HG03378 (cell line): ENCODE results near the gene CMC2.

ENCODE experiments used
- ATAC-seq: cut with Tn5 transposase; IDR thresholded peaks from one replicate; pipeline ENCODE4 v1.9.1; 2021; ENCODE audit warnings: mild to moderate bottlenecking, moderate library complexity; ENCODE audit not compliant: unreplicated experiment

The CMC2 gene

GRCh38 chr16:81003610-81004460 lies 2.9 kb downstream of the CMC2 start:
- ATAC-seq, result no peak

DNA sequence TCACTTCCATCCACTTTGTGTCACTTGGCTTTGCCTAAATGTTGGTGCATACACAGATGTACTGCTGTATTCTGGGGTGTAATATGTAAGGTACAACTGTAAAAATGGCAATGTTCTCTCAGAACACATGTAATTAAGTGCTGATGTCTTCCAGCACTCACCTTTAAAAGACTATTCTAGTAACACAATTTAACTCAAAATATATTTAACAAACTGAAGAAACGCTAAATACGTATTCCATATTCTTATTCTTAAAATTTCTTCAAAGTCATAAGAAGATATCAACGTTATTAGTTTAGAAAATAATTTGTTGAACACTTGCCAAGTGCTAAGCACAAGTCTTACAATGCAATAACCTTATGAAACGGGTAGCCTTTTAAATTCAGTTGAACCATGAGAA lies 3.6 kb downstream of the CMC2 start:
- ATAC-seq, result no peak

DNA sequence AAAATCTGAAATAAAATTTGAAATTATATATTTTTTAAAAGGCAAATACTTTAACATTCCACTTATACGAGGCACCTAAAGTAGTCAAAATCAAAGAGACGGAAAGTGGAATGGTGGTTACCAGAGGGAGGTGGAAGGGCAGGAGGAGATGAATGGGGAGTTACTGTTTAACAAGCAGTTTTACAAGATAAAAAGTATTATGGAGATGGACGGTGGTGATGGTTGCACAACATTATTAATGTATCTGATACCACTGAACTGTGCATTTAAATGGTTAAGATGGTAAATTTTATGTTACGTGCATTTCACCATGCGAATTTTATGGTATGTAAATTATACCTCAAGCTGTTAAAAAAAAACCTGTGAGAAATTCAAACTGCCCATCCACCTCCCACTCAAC lies 5.4 kb downstream of the CMC2 start:
- no peak for ATAC-seq

GRCh38 chr16:81000873-81001272 lies 5.8 kb downstream of the CMC2 start:
- ATAC-seq, result no peak

DNA sequence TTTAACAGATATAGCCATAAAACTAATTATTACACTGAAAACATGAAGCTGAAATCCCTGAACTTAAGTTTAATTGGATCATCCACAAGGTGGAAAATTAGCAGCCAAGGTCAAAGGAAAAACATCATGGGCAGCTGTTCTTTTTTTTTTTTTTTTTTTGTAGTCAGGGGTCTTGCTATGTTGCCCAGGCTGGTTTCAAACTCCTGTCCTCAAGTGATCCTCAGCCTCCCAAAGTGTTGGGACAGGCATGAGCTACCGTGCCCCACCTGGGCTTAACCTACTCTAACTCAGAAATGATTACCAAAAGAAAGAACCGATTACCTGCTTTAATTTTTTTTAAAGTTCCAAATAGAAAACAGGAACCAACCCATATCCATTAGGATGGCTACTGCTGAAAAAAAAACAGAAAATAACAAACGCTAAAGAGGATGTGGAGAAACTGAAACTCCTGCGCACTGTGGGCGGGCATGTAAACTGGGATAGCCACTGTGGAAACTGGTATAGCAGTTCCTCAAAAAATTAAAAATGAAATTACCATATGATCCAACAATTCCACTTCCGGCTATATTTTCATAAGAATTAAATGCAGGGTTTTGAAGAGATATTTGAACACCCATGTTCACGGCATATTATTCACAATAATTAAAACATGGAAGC lies 8.6 kb downstream of the CMC2 start:
- ATAC-seq, result no peak

DNA sequence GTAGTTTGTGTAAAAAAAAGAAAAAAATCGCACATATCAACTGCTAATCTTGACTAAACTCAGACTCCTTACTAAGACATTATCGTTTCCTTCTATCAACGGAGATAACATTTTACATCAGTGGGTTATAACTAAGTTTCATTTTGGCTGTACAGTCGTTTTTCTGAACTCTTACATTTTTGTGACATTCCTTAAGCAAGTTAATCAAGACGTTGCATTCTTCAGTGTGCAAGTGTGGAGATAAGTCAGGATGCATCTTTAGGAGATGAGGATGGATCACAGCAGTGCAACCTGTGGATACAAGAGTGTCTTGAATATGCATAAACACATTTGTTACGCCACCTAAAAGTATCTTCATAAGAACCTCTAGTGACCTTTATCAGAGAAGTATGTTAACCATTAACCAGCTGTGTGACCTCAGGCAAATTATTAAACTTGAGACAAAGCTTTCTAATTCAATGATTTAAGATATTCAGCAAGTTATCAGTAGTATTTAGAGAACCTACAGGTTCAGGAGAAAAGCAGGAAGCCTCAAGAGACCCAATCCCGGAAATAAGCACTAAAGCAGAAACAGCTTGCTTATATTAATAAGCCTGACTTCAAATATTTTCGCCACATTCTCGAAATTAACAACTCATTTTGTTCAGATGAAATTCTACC lies 9.4 kb downstream of the CMC2 start:
- ATAC-seq, result peak; percentile 59

GRCh38 chr16:80996688-80997138 lies 10.0 kb downstream of the CMC2 start:
- peak; percentile 22 for ATAC-seq

DNA sequence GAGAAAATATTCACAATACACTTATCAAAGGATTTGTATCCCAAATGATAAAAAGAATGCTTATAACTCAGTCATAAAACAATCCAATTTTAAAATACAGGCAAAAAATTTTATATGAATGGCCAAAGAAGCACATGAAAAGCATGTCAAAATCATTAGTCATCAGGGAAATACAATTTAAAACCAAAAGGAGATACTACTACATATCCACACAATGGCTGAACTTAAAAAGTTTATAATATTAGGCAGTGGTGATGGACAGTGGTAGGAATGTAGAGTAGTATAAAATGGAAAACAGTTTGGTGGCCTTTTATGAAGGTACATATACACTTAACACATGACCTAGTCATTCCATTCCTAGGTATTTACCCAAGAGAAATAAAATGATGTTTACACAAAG lies 12.2 kb downstream of the CMC2 start:
- ATAC-seq, result no peak

DNA sequence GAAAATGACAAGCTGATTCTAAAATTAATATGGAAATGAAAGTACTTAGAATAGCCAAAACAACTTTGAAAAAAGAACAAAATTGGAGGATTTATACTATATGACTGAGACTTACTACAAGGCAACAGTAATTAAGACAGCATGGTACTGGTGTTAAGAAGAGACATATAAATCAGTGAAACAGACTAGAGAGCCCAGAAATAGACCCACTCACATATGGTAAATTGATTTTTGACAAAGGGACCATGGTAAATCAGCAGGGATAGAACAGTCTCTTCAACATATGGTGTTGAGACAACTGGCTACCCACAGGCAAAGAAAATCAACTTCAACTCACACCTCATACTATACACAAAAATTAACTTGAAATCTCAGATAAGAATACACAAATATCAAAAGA lies 12.9 kb downstream of the CMC2 start:
- no peak for ATAC-seq

- ATAC-seq, result no peak
Measured at GRCh38 chr16:80993307-80993706, 13.4 kb downstream of the CMC2 start.

DNA sequence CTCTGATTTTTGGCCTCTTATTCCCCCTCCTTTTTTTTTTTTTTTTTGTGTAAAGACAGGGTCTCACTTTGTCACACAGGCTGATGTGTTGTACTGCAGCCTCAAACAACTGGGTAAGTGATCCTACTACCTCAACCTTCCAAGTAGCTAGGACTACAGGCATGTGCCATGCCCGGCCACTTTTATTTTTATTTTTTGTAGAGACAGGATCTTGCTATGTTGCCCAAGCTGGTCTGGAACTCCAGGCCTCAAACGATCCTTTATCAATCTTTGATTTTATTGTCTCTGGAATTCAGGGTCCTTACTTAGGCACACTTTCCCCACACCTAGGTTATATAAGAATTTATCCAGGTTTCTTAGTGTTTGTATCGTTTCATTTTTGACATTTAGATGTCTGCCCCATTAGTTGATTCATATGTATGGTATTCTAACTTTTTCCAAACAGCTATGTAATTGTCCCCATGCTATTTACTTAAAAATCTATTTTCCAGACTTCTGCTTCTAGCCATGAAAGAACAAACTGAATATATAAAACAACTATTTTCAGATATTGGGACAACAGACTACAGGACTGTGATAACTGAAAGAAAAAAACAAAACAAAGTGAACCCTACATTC lies 13.9 kb downstream of the CMC2 start:
- no peak for ATAC-seq

GRCh38 chr16:80991792-80992430 lies 14.8 kb downstream of the CMC2 start:
- ATAC-seq, result no peak

GRCh38 chr16:80990978-80991377 lies 15.7 kb downstream of the CMC2 start:
- no peak for ATAC-seq

- ATAC-seq, result no peak
Measured at GRCh38 chr16:80990577-80990976, 16.1 kb downstream of the CMC2 start.

- no peak for ATAC-seq
Measured at GRCh38 chr16:80989801-80990200, 16.9 kb downstream of the CMC2 start.

DNA sequence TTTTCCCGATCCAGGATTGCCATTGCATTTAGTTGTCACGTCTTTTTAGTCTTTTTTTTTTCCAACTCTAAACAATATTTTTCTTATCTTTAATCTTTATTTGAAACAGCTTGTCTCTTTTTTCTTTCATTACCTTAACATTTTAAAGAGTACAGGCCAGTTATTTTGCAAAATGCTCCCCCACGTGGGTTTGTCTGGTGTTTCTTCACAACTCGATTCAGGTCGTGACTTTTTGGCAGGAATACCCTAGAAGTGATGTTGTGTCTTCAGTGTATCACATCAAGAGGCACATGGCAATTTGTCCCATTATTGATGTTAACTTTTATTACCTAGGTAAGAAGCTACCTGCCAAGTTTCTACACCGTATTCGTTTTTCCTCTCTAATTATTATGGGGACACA lies 17.9 kb downstream of the CMC2 start:
- no peak for ATAC-seq

- no peak for ATAC-seq
Measured at GRCh38 chr16:80986557-80986956, 20.1 kb downstream of the CMC2 start.

- no peak for ATAC-seq
Measured at GRCh38 chr16:80985611-80986010, 21.1 kb downstream of the CMC2 start.

- ATAC-seq, result no peak
Measured at GRCh38 chr16:80984124-80984892, 22.4 kb downstream of the CMC2 start.

- no peak for ATAC-seq
Measured at GRCh38 chr16:80982646-80983045, 24.0 kb downstream of the CMC2 start.
